Urothelium cell line (cell line): Measurements from ENCODE around the gene SELENOO.
A peak's percentile ranks its signal among the peaks of the same experiment; 100 is the strongest.
"Not testable (repeated sequence)": the region's sequence is repeated elsewhere in the genome, so short reads cannot be mapped to it uniquely, and the experiment has no call there.

Experiments used
- DNase-seq: peaks from one replicate; pipeline ENCODE4 v3.0.0; 2011; ENCODE audit warnings: low spot score, mixed read lengths
- FAIRE-seq: peaks from 2 replicates; lab custom pipeline; 2011; peaks lifted over from hg19 to GRCh38; lab: Jason Lieb, UNC

SELENOO gene, protein sequence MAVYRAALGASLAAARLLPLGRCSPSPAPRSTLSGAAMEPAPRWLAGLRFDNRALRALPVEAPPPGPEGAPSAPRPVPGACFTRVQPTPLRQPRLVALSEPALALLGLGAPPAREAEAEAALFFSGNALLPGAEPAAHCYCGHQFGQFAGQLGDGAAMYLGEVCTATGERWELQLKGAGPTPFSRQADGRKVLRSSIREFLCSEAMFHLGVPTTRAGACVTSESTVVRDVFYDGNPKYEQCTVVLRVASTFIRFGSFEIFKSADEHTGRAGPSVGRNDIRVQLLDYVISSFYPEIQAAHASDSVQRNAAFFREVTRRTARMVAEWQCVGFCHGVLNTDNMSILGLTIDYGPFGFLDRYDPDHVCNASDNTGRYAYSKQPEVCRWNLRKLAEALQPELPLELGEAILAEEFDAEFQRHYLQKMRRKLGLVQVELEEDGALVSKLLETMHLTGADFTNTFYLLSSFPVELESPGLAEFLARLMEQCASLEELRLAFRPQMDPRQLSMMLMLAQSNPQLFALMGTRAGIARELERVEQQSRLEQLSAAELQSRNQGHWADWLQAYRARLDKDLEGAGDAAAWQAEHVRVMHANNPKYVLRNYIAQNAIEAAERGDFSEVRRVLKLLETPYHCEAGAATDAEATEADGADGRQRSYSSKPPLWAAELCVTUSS

DNA sequence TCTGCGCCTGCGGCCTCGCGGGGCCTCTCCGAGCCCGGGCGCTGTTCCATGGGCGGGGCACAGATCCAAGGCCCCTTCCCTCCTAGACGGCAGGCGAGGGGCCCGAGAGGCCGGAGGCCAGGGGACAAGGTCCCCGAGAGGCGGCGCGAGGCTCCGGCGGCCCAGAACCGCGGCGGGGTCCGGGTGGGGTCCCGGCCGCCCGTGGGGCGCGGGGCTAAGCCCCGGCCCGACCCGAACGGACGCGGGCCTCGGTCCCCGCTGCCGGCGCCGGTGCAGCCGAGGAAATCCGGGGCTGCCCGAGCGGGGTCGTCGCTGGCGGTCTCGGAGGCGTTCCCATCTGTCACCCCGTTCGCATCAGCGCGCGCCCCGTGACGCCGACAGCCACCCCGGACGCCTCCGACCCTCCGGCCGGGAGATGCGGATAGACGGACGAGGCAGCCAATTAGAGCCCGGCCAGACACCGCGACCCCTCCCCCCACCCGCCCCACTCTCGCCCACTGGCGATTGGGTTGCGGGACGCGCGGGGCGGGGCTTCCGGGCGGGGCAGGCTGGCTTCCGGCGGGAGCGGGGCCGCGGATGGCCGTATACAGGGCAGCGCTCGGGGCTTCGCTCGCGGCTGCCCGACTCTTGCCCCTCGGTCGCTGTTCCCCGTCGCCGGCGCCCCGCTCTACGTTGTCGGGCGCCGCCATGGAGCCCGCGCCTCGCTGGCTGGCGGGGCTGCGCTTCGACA is at the start of gene SELENOO:
TSS of gene SELENOO (plus strand) at position 551 of the 730 bp plus-strand sequence. CDS start at position 577, 26 bp downstream.
- peak; percentile 99 for DNase-seq
- no peak for FAIRE-seq

DNA sequence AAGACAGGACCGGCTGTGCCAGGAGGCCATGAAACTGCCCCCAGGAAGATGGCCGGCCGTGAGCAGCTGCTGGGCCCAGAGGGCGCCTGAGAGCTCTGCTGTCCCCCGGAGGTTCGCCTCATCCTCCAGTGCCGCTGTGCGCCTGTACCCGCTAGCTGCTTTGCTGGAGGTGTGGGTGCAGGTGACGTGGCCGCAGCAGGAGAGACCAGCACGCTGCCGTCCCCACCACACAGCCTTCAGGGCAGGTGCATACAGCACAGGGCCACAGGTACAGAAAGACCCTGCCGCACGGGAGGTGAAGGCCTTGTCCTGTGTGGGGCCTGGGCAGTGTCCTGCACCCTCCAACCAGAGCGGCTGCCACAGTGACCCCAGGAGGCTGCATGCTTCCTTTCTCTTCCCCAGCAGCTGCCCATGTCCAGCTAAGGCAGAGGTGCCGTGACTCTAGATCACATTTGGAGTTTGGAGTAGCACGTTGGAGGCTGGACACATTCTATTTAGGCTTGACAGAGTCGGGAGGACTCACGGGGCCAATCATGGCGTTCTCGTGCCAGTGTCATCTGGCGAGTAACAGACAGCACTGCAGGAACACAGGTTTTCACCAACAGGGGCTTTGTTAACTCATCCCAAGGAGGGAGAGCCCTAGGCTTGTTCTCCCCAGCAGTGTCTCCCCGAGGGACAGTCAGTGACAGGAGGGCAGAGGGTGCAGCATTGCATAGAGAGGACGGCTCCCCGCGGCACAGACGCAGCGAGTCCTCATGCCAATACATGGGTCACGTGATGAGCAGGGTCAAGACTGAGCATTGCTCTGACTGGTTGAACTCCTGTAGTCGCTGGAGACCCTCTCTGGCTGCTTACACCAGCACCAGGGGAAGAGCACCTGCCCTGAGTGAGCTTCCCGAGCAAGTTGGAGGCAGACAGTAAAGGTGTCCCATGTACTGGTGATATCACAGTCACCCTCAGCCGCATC is 49.0 kb upstream of the SELENOO start:
- DNase-seq (no peak), FAIRE-seq (peak; percentile 74)

DNA sequence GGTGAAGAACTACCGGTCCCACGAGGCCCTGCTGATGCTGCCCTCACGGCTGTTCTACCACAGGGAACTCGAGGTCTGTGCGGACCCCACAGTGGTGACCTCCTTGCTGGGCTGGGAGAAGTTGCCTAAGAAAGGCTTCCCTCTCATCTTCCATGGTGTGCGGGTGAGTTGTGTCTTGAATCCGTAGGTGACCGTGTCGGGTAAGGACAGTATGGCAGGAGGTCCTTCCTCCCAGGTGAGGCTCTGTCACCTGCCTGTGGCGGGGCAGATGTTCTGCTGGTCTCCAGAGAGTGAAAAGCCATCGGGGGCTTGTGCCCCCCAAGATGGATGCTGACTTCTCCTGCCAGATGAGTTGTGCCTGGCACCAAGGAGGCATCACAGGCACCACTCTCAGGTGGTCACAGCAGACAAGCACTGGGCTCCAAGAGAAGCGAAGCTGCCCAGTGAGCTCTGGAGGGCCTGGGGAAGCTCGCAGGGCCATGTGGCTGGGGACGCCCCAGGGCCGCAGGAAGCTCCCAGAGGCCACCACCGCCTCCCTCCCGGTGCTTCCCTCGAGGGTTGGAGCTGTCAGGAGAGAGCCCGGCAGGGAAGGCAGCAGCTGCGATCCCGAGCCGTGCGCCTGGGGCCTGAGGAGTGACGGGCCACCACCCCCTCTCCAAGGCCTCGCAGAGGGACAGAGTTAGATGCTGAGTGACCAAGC is 47.6 kb upstream of the SELENOO start:
- DNase-seq, result no peak
- FAIRE-seq, result no peak

DNA sequence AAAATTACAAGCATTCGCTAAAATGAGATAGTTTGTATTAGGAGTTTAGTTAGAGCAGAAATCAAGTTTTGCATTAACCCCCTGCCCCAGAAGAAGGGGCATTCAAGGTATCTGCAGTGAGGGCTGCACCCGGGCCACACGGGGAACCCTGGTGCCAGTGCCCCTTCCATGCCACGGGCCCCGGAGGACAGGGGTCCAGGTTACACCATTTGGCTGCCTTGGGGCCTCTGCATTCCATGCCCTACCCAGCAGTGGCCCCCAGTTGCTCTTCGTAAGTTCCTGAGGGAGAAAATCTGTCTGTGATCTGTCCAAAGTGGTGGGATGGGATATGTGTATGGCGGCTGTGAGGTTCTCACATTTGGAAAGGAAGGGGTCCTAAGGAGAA is 47.1 kb upstream of the SELENOO start:
- DNase-seq, result no peak
- FAIRE-seq, result no peak

DNA sequence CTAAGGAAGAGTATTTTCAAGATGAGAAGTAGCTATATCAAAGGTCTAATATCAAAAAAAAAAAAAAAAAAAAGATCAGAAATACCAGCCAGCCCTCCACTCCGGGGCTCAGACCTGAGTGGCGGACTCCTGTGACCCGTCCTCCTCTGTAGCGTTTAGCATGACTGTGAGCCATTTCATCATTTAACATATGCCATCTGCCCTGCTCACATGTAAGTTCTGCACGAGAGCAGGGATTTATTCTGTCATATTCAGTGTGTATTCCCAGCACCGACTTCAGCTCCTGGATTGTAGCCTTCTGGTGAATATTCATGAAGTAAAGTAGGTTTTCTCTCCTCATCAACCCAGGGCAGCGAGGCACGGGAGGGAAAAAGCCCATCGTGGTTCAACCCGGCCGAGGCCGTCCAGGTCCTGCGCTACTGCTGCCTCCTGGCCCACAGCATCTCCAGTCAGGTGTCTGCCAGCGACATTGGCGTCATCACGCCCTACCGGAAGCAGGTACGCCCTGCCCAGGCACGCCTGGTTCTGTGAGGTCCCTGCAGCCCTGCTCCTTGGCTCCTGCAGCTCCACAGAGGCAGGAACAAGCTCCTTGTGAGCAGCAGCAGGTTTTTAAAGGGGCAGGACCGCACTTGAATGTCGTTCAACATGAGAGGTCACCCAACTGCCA is 43.0 kb upstream of the SELENOO start:
- DNase-seq (no peak), FAIRE-seq (peak; percentile 67)

DNA sequence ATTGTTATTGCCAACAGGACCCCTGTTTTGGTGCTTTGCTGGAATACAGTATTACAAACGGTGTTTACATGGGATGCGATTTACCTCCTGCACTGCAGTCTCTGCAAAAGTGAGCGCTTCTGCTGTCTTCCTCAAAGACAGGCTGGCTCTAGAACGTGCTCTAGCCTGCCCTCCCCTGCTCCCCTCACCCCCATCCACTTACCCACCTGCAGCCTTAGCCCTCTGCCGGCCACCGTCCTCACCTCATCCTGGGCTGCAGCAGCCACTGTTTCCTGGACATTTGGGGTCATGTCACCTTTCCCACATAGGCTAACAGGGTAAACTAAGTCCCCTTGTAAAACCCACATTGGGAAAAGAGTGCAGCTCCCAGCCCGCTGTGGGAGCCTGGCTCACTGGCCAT is 39.9 kb upstream of the SELENOO start:
- DNase-seq (no peak), FAIRE-seq (no peak)

DNA sequence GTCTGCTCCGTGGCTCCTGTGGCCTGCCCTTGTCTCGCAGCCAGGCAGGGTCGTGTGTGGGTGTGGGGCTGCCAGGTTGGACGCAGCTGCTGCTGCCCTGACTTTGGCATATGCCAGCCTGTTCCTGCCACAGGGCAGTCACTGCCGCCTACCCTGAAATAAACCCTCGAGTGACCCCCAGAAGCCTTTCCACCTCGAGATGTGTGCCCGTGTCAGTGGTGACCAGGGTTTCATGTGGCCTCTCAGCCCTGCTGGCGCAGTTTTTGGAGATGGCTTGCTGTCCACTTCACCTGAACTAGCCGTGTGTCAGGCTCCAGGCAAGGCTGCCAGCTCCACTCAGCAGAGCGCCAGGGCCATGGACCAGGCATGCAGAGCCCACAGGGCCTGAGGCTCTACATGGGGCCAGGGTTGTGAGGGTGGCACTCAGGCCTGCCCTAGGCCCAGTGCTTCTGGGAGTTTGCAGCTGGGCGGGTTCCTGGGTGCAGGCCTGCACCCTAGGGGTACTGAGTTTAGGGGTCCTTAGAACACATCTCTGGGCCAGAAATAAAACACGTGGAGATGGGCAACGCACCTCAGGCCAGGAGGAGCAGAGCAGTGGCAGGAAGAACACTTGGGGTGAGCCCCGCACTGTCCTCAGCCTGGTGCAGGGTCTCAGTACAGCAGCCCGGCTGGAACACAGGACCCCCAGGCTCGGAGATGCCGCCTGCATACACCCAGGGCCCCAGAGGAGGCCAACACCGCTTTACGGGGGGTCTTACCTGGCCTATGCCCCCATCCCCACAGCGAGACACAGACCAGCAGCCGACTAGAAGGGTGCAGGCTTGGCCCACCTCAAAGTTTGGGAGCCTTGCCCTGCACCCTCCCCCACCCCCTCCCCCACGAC is 39.1 kb upstream of the SELENOO start:
- DNase-seq, result no peak
- no peak for FAIRE-seq

DNA sequence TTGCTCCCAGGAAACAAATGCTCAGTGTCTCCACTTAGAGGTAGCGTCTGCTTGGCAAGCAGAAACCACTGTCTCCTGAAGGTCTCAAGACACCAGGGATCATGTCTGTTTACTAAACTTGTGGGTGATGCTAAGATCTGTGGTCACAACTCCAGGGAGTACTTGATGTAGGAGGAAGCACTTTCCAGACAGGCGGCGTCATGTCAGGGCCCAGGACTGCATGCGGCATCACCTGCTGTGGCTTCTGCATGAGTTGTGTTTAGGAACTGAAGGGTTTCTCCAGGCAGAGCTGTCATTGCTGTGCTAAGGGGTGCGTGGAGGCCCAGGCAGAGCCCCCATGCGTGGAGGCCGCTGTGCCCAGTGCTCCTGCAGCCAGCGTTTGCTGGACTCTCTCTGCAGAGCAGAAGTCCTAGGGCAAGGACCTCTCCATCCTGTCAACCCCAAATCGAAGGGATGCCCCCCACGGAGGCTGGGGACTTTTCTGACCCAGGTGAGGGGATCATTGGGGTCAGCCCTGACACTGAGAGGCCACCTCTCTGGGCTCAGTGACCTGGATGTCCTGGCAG is 38.3 kb upstream of the SELENOO start:
- DNase-seq (no peak), FAIRE-seq (no peak)

DNA sequence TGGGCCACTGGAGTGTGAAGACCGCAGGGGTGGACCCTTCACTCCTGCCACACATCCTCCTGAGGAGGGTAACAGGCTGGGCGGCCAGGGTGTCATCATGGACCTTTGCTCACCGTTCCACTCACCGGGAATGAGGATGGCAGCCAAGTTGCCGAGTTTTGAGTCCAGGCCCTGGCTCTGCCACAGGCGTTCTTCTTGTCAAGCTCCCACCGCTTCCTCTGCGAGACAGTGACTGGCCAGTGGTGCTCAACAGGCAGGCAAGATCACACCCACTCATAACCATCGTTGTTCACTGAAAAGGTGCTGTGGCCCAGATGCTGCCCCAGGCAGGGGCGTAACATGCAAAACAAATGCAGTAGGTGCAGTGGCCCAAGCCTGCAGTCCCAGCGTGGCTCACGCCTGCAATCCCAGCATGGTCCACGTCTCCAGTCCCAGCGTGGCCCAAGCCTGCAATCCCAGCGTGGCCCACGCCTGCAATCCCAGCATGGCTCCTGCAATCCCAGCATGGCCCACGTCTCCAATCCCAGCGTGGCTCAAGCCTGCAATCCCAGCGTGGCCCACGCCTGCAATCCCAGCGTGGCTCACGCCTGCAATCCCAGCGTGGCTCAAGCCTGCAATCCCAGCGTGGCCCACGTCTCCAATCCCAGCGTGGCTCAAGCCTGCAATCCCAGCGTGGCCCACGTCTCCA is 35.2 kb upstream of the SELENOO start:
- DNase-seq (no peak), FAIRE-seq (no peak)

DNA sequence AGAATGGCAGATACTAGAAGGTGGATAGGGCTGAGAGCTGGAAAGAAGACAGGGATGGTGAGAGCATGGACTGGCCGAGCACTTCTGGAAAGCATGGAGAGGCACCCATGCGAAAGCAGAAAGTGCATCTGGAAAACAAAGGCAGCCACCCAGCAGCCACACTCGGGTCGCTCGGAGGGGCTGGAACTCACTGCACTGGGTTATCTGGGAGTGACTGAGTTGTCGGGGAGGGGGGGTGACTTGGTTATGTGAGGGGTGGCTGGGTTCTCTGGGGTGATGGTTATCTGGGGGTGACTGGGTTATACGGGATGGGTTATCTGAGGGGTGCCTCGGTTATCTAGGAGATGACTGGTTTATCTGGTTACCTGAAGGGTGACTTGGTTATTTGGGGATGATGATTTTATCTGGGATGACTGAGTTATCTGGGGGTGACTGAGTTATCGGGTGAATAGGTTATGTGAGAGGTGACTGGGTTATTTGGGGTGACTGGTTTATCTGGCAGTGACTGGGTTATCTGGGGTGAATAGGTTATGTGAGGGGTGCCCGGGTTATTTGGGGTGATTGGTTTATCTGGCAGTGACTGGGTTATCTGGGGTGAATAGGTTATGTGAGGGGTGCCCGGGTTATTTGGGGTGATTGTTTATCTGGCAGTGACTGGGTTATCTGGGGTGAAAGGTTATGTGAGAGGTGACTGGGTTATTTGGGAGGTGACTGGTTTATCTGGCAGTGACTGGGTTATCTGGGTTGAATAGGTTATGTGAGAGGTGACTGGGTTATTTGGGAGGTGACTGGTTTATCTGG is 32.9 kb upstream of the SELENOO start:
- DNase-seq, result no peak
- FAIRE-seq, result no peak

DNA sequence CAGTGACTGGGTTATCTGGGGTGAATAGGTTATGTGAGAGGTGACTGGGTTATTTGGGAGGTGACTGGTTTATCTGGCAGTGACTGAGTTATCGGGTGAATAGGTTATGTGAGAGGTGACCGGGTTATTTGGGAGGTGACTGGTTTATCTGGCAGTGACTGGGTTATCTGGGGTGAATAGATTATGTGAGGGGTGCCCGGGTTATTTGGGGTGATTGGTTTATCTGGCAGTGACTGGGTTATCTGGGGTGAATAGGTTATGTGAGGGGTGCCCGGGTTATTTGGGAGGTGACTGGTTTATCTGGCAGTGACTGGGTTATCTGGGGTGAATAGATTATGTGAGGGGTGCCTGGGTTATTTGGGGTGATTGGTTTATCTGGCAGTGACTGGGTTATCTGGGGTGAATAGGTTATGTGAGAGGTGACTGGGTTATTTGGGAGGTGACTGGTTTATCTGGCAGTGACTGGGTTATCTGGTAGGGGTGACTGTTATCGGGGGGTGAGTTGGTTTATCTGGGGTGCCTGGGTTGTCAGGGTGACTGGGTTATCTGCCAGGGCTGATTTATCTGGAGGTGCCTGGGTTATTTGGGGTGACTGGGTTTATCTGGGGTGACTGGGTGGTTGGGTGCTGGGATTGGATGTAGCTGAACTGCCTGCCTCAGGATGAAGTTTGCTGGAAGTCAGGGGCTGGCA is 32.2 kb upstream of the SELENOO start:
- not testable (repeated sequence) for FAIRE-seq

DNA sequence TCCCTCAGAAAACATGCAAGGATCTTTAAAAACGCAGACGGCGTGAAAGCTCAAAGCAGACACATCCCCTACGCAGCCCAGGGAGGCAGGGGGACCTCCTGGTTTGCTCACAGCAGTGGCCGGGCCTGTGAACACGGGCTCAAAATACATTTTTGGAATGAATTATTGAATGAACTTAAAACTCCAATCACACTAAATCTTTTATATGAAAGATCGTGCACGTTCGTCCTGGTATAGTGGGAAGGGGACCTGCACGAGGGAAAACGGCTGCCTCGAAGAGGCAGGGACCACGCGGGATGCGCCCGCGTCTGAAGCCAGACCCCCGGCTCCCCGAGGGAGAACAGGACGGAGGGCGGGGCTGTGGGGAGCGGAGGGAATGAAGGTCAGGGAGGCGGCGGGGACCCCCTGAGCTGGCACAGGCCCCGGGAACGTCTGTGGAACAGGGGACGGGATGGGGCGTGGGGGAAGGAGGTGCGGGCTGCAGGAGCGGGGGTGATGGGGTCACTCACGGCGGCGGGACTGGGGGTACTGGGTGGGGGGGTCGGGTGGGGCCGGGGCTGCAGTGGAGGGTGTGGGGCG is 31.5 kb upstream of the SELENOO start:
- no peak for DNase-seq
- no peak for FAIRE-seq

More for the DNA sequence above, 32.2 kb upstream of the SELENOO start:
- not testable (repeated sequence) for DNase-seq

DNA sequence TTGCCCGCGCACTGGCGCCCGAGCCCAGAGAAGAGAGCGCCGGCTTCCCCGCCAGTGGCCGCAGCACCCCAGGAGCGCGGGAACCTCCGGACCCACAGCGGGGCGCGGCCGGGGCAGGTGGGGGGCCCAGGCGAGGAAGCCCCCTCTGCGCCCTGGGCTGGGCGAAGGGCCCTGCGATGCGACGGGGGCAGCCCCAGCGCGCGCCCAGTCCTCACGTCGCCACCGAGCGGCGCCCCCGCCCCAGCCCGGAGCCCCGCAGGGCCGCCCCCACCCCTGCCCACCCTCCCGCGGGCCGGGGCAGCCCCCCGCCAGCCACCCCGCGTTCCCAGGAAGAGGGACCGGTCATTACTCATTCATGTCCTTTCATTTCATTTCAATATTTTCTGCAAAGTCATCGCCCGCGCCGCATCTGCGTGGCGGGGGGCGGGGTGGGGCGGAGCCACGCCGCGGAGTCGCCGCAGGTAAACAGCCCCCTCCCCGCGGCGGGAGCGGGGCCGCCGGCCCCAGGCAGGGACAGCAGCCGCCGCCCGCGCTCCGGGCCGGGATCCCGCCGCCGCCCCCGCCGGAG is 31.0 kb upstream of the SELENOO start:
- DNase-seq (peak; percentile 63), FAIRE-seq (peak; percentile 58)

DNA sequence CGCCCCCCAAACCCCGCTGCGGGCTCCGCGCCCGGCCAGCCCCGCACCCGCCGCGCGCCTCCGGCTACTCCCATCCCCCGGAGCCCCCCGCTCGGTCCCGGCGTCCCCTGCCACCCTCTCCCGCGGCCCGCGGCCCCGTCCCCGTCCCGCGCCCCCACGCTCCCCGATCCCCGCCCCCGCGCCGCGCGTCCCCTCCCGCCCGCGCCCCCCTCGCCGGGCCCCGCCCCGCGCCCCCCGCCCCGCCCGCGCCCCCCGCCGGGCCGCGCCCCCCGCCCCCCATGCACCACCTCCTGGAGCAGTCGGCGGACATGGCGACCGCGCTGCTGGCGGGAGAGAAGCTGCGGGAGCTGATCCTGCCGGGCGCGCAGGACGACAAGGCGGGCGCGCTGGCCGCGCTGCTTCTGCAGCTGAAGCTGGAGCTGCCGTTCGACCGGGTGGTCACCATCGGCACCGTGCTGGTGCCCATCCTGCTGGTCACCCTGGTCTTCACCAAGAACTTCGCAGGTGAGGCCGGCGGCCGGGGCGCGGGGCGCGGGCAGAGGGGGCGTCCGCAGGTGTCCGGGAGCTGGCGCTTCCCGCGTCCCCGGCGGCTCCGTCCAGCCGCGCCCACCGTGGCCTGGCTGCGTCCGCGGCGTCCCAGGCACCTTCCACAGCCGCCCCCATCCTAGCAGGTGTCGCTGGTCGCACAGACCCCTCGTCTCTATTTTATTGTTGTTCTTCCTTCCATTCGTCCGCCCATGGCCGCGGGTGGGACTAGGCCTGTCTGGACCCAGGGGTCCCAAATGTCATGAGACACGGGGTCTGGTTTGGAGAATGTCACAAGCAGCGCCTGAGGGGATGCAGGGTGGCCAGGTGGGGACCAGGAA is 30.1 kb upstream of the SELENOO start, which contains the start of gene PANX2:
TSS of gene PANX2 (plus strand) at position 279 of the 866 bp plus-strand sequence. CDS start at position 279, 0 bp downstream.
- DNase-seq (no peak), FAIRE-seq (peak; percentile 44)
